ENCODE data around the gene ANKRD33.
"Not testable (repeated sequence)": the region's sequence is repeated elsewhere in the genome, so short reads cannot be mapped to it uniquely, and the experiment has no call there.

The ANKRD33 gene

DNA sequence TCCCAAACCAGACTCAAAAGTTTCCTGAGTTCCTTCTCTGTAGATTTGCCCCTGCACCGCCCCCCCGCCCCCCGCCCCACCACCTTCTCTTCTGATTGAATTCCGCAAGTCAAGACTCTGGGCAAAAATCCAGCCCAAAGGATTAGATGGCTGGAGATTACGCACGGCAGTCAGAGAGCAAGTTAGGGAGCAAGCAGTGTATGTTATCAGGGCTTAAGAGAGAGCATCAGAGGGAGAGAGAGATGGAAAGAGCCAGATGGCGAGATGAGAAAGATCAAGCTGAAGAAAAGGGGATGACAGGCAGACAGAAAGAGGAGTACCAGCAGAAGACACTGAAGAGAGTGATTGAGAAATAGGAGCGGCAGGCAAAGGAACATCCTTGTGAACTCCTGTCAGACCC lies 13.9 kb upstream of the ANKRD33 start:
- Histone ChIP-seq H3K4me1 (ENCODE audit: control insufficient read depth in 2 of 2, insufficient read depth in 2 of 2, low read length in 2 of 2) (peaks cover 3 to 5% of the 10 kb centered on the region in 2 donors), H3K9me3 (ENCODE audit: control insufficient read depth in 2 of 2, low read length in 2 of 2) (no peaks in the 10 kb centered on the region), H3K4me3 (ENCODE audit: low read length in 2 of 2) (no peak overlapping the region), H3K27ac (ENCODE audit: low read depth in 2 of 2, low read length in 2 of 2) (no peak overlapping the region), H3K36me3 (ENCODE audit: control insufficient read depth in 2 of 2, insufficient read depth in 2 of 2, low read length in 2 of 2) (no peaks in the 10 kb centered on the region), H3K27me3 (ENCODE audit: control insufficient read depth in 2 of 2, insufficient read depth in 2 of 2, low read length in 2 of 2) (peaks cover 5 to 8% of the 10 kb centered on the region in 2 donors), H3K9ac (ENCODE audit: low read depth in 1 of 2, low read length in 2 of 2) (no peak overlapping the region)

DNA sequence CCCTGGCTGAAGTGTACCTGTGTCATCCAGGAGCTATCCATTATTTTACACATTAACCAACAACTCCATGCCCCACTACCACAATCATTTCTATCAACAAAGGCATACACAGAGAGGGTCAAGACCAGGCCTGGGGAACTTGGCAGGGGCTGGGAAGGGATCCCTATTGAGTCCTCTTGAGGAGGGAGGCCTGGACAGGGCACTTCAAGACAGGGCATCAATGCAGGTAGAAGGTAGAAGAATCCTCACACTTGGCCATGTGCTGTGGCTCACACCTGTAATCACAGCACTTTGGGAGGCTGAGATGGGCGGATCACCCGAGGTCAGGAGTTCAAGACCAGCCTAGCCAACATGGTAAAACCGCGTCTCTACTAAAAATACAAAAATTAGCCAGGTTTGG lies 13.4 kb upstream of the ANKRD33 start:
- Histone ChIP-seq H3K4me1 (ENCODE audit: control insufficient read depth in 2 of 2, insufficient read depth in 2 of 2, low read length in 2 of 2) (peaks cover 3 to 4% of the 10 kb centered on the region in 2 donors), H3K27me3 (ENCODE audit: control insufficient read depth in 2 of 2, insufficient read depth in 2 of 2, low read length in 2 of 2) (peaks cover 3 to 8% of the 10 kb centered on the region in 2 donors), H3K27ac (ENCODE audit: low read depth in 2 of 2, low read length in 2 of 2) (no peak overlapping the region), H3K36me3 (ENCODE audit: control insufficient read depth in 2 of 2, insufficient read depth in 2 of 2, low read length in 2 of 2) (no peaks in the 10 kb centered on the region), H3K4me3 (ENCODE audit: low read length in 2 of 2) (no peak overlapping the region), H3K9me3 (ENCODE audit: control insufficient read depth in 2 of 2, low read length in 2 of 2) (no peaks in the 10 kb centered on the region), H3K9ac (ENCODE audit: low read depth in 1 of 2, low read length in 2 of 2) (no peak overlapping the region)

- Histone ChIP-seq H3K27ac (ENCODE audit: low read depth in 2 of 2, low read length in 2 of 2) (no peak overlapping the region), H3K4me1 (ENCODE audit: control insufficient read depth in 2 of 2, insufficient read depth in 2 of 2, low read length in 2 of 2) (no peaks in the 10 kb centered on the region), H3K9me3 (ENCODE audit: control insufficient read depth in 2 of 2, low read length in 2 of 2) (no peaks in the 10 kb centered on the region), H3K36me3 (ENCODE audit: control insufficient read depth in 2 of 2, insufficient read depth in 2 of 2, low read length in 2 of 2) (no peaks in the 10 kb centered on the region), H3K27me3 (ENCODE audit: control insufficient read depth in 2 of 2, insufficient read depth in 2 of 2, low read length in 2 of 2) (no peaks in the 10 kb centered on the region), H3K9ac (ENCODE audit: low read depth in 1 of 2, low read length in 2 of 2) (no peak overlapping the region), H3K4me3 (ENCODE audit: low read length in 2 of 2) (no peak overlapping the region)
Observed at GRCh38 chr12:51879102-51879501, 8.8 kb upstream of the ANKRD33 start.

- Histone ChIP-seq H3K27me3 (ENCODE audit: control insufficient read depth in 2 of 2, insufficient read depth in 2 of 2, low read length in 2 of 2) (no peaks in the 10 kb centered on the region), H3K27ac (ENCODE audit: low read depth in 2 of 2, low read length in 2 of 2) (no peak overlapping the region), H3K4me1 (ENCODE audit: control insufficient read depth in 2 of 2, insufficient read depth in 2 of 2, low read length in 2 of 2) (no peaks in the 10 kb centered on the region), H3K4me3 (ENCODE audit: low read length in 2 of 2) (no peak overlapping the region), H3K36me3 (ENCODE audit: control insufficient read depth in 2 of 2, insufficient read depth in 2 of 2, low read length in 2 of 2) (no peaks in the 10 kb centered on the region), H3K9ac (ENCODE audit: low read depth in 1 of 2, low read length in 2 of 2) (no peak overlapping the region), H3K9me3 (ENCODE audit: control insufficient read depth in 2 of 2, low read length in 2 of 2) (no peaks in the 10 kb centered on the region)
Observed at GRCh38 chr12:51883295-51883694, 4.6 kb upstream of the ANKRD33 start.

DNA sequence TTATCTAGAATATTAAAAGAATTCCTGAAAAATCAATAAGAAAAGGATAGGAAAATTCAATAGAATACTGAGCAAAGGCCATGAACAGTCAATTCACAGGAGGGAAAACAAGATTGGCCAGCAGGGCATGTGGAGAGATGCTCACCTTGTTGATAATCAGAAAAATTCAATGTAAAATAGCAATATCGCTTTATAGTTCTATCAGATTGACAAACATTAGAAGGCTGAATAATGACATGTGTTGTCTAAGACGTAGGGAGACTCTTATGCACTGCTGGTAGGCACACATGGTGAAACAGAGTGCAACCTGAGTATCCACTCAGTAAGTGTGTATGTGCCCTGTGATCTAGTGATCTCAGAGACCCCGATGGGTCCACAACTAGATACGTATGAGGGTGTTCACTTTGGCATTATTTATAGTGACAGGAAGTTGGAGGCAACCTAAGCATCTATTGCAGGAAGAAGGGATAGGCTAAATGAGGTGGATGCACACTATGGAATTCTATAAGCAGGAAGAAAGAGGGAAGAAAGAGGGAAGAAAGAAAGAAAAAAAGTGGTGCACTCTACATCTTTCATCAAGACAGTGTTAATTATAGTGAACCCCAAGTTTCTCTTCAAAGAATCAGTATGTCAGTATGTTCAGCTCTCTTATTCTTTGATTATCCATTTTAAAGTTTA lies 3.8 kb upstream of the ANKRD33 start:
- H3K36me3 ChIP-seq (ENCODE audit: control insufficient read depth in 2 of 2, insufficient read depth in 2 of 2, low read length in 2 of 2), result no peaks in the 10 kb centered on the region
- no peaks in the 10 kb centered on the region for H3K9me3 ChIP-seq (ENCODE audit: control insufficient read depth in 2 of 2, low read length in 2 of 2)
- H3K9ac ChIP-seq (ENCODE audit: low read depth in 1 of 2, low read length in 2 of 2), result no peak overlapping the region
- H3K27ac ChIP-seq (ENCODE audit: low read depth in 2 of 2, low read length in 2 of 2), result peak overlapping the region in 1 of 2 donors; percentile 1
- H3K4me3 ChIP-seq (ENCODE audit: low read length in 2 of 2), result no peak overlapping the region
- no peaks in the 10 kb centered on the region for H3K4me1 ChIP-seq (ENCODE audit: control insufficient read depth in 2 of 2, insufficient read depth in 2 of 2, low read length in 2 of 2)
- no peaks in the 10 kb centered on the region for H3K27me3 ChIP-seq (ENCODE audit: control insufficient read depth in 2 of 2, insufficient read depth in 2 of 2, low read length in 2 of 2)

- no peaks in the 10 kb centered on the region for H3K9me3 ChIP-seq (ENCODE audit: control insufficient read depth in 2 of 2, low read length in 2 of 2)
- no peaks in the 10 kb centered on the region for H3K27me3 ChIP-seq (ENCODE audit: control insufficient read depth in 2 of 2, insufficient read depth in 2 of 2, low read length in 2 of 2)
- no peak overlapping the region for H3K27ac ChIP-seq (ENCODE audit: low read depth in 2 of 2, low read length in 2 of 2)
- H3K4me3 ChIP-seq (ENCODE audit: low read length in 2 of 2), result no peak overlapping the region
- H3K9ac ChIP-seq (ENCODE audit: low read depth in 1 of 2, low read length in 2 of 2), result no peak overlapping the region
- H3K4me1 ChIP-seq (ENCODE audit: control insufficient read depth in 2 of 2, insufficient read depth in 2 of 2, low read length in 2 of 2), result no peaks in the 10 kb centered on the region
- no peaks in the 10 kb centered on the region for H3K36me3 ChIP-seq (ENCODE audit: control insufficient read depth in 2 of 2, insufficient read depth in 2 of 2, low read length in 2 of 2)
Observed at GRCh38 chr12:51884676-51885229, 3.1 kb upstream of the ANKRD33 start.

DNA sequence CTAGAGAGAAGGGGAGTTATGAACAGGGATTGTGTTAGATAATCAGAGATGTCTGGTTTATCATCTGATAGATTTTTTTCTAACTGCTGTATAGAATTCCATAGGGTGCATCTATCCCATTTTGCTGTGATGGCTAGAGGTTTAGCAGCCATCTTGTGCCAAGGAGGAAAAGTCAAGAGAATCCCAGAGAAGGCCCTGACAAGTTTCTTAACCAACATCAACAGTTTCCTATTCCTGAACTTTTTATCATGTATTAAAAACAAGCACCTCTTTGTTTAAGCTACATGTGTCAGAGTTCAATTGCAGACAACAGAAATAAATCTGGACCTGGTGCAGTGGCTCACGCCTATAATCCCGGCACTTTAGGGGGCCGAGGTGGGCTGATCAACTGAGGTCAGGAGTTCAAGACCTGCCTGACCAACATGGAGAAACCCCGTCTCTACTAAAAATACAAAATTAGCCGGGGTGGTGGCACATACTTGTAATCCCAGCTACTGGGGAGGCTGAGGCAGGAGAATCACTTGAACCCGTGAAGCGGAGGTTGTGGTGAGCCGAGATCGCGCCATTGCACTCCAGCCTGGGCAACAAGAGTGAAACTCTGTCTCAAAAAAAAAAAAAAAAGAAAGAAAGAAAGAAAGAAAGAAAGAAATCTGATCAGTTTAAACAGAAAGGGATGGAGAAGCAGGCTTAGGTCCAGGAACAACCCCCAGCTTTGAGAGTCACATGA lies 2.4 kb upstream of the ANKRD33 start:
- not testable (repeated sequence) for H3K27ac ChIP-seq (ENCODE audit: low read depth in 2 of 2, low read length in 2 of 2); H3K9me3 ChIP-seq (ENCODE audit: control insufficient read depth in 2 of 2, low read length in 2 of 2); H3K36me3 ChIP-seq (ENCODE audit: control insufficient read depth in 2 of 2, insufficient read depth in 2 of 2, low read length in 2 of 2); H3K27me3 ChIP-seq (ENCODE audit: control insufficient read depth in 2 of 2, insufficient read depth in 2 of 2, low read length in 2 of 2); H3K4me1 ChIP-seq (ENCODE audit: control insufficient read depth in 2 of 2, insufficient read depth in 2 of 2, low read length in 2 of 2); H3K4me3 ChIP-seq (ENCODE audit: low read length in 2 of 2); H3K9ac ChIP-seq (ENCODE audit: low read depth in 1 of 2, low read length in 2 of 2)

- Histone ChIP-seq H3K36me3 (ENCODE audit: control insufficient read depth in 2 of 2, insufficient read depth in 2 of 2, low read length in 2 of 2) (no peaks in the 10 kb centered on the region), H3K4me1 (ENCODE audit: control insufficient read depth in 2 of 2, insufficient read depth in 2 of 2, low read length in 2 of 2) (no peaks in the 10 kb centered on the region), H3K27ac (ENCODE audit: low read depth in 2 of 2, low read length in 2 of 2) (peak overlapping the region; percentile 22 to 45), H3K4me3 (ENCODE audit: low read length in 2 of 2) (peak overlapping the region in 1 of 2 donors; percentile 14), H3K9me3 (ENCODE audit: control insufficient read depth in 2 of 2, low read length in 2 of 2) (no peaks in the 10 kb centered on the region), H3K27me3 (ENCODE audit: control insufficient read depth in 2 of 2, insufficient read depth in 2 of 2, low read length in 2 of 2) (no peaks in the 10 kb centered on the region), H3K9ac (ENCODE audit: low read depth in 1 of 2, low read length in 2 of 2) (no peak overlapping the region)
Observed at GRCh38 chr12:51886021-51886710, 1.7 kb upstream of the ANKRD33 start.

GRCh38 chr12:51888316-51889215 lies 663 bp downstream of the ANKRD33 start:
- no peak overlapping the region for H3K4me3 ChIP-seq (ENCODE audit: low read length in 2 of 2)
- no peaks in the 10 kb centered on the region for H3K27me3 ChIP-seq (ENCODE audit: control insufficient read depth in 2 of 2, insufficient read depth in 2 of 2, low read length in 2 of 2)
- H3K9ac ChIP-seq (ENCODE audit: low read depth in 1 of 2, low read length in 2 of 2), result no peak overlapping the region
- H3K36me3 ChIP-seq (ENCODE audit: control insufficient read depth in 2 of 2, insufficient read depth in 2 of 2, low read length in 2 of 2), result no peaks in the 10 kb centered on the region
- H3K9me3 ChIP-seq (ENCODE audit: control insufficient read depth in 2 of 2, low read length in 2 of 2), result no peaks in the 10 kb centered on the region
- no peak overlapping the region for H3K27ac ChIP-seq (ENCODE audit: low read depth in 2 of 2, low read length in 2 of 2)
- H3K4me1 ChIP-seq (ENCODE audit: control insufficient read depth in 2 of 2, insufficient read depth in 2 of 2, low read length in 2 of 2), result no peaks in the 10 kb centered on the region
